ENCODE measurements around the gene MTRR.
A peak's percentile ranks its signal among the peaks of the same experiment; 100 is the strongest.
"Not testable (repeated sequence)": the region's sequence is repeated elsewhere in the genome, so short reads cannot be mapped to it uniquely, and the experiment has no call there.

The MTRR gene

DNA sequence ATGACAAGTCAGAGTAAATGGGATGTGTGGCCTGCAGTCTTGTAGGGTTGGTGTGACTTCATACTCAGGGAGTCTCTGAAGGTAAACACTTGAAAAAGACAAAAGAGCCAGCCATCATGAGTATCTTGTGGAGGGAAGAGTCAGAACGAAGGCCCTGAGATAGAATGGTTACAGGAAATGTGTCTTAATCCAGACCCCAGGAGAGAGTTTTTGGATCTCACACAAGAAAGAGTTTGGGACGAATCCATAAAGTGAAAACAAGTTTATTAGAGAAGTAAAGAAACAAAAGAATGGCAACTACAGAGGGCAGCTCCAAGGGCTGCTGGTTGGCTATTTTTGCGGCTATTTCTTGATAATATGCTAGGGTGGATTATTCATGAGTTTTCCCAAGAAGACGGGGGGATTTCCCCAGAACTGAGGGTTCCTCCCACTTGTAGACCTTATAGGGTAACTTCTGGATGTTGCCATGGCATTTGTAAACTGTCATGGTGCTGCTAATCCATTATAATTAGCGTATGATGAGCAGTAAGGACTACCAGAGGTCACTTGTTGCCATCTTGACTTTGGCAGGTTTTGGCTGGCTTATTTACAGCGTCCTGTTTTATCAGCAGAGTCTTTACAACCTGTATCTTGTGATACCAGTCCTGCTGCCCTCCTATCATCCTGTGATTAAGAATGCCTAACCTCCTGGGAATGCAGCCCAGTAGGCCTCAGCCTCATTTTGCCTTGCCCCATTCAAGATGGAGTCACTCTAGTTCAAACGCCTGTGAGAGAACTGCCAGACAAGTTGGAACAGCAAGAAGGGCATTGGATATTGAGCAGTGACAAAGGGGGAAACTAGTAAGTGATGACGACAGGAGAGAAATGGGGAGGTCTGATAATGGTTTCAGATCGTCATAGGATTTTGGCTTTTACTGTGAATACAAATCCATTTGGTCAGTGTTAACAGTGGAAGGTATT, 34.0 kb downstream of the MTRR start:
- no peak for DNase-seq

DNA sequence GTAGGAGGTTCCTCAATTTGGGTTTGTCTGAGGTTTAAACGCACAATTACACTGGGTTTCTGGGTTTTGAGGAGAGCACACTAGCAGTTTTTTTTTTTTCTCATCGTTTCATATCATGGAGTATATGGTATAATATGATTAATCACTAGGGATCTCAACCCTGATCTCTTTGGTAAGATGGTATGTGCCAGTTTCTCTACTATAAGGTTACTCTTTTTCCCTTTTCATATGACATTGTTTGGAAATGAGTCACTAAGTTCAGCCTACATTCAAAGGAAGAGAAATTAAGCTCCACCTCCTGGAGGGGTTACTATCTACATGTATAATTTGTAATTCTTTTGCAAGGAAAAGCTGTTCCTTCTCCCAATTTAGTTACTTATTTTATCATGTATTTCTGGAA, 35.2 kb downstream of the MTRR start:
- DNase-seq = no peak

DNA sequence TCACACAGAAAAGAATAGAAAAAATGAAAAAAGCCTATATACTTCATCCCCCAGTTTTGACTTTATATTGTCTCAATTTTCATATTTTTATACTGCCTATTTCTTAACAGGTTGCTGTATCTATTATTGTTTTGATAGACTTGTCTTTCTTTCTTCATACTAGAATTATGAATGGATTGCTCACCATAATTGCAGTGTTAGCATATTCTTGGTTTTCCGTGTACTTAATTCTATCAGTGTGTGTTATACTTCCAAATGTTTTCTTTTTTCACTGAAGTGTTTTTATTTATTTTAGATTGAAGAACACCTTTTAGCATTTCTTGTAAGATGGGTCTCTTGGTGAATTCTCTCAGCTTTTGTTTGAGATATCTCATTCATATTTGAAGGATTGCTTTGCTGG, 38.7 kb downstream of the MTRR start:
- no peak for DNase-seq

DNA sequence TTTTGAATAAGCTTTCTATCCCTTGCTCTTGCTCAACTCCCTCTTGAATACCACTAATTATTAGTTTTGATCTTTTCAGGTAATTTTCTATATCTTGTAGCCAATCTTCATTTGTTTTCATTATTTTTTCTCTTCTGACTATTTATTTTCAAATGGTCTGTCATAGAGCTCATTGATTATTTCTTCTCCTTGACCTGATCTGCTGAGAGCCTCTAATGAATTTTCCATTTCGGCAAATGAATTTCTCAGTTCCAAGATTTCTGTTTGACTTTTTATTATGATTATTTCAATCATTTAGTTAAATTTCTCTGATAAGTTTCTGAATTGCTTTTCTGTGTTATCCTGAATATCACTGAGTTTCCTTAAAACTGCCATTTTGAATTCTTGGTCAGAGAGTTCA, 39.4 kb downstream of the MTRR start:
- DNase-seq = no peak

DNA sequence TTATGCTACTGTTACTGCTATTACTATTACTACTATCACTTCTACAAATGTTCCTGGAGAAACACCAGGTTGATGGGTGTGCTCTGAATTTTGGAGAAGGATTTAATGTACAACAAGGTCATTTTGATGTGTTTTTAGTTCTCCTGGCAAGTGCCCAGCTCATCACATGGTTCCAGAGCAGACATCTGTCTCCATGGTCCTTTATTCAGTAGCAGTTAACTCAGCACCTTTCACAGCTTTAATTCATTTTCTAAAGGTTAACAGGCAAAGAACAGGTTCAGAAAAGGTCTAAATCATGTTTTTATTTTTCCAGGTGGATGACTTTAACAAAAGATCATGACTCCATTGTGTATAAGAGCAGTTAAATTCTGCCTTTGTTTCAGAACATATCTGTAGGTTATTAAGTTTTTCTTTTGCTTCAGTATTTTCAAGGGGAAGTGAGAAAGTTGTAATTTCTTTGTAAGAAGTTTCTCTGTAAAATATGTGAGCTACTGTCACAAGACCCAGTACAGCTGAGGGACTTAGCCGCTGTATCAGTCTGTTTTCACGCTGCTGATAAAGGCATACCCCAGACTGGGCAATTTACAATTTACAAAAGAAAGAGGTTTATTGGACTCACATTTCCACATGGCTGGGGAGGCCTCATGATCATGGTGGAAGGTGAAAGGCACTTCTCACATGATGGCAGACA, 41.9 kb downstream of the MTRR start:
- no peak for DNase-seq

DNA sequence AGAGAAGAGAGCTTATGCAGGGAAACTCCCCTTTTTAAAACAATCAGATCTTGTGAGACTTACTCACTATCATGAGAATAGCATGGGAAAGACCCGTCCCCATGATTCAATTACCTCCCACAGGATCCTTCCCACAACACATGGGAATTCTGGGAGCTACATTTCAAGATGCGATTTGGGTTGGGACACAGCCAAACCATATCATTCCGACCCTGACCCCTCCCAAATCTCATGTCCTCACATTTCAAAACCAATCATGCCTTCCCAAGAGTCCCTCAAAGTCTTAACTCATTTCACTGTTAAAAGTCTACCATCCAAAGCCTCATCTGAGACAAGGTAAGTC, 42.5 kb downstream of the MTRR start:
- DNase-seq = not testable (repeated sequence)

DNA sequence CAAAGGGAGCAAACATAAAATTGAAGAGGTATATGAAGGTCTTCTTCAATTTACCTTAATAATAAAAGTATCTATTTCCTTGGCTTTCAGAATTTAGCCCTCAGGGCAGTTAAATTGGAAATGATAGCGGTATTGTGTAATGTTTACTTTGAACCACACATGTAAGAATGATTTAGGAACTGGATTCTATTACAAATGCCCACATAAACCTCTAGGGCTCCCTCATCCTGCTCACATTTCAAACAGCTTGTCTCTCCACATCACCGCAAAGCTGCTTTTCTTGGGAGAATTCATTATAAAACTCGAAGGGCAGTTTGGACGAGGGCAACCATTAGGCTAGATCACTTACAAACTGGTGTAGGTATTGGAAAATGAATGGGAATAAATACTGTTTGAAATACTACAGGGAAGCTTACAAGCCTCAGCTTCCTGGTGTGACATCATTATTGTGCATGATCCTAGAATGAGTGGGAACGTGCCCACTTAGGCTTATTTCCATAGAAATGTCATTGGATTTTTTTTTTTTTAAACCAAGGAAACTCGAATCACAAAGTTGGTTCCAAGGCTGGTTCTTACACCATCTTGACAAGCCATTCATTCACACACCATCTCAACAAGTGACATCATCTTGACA, 47.3 kb downstream of the MTRR start:
- no peak for DNase-seq

DNA sequence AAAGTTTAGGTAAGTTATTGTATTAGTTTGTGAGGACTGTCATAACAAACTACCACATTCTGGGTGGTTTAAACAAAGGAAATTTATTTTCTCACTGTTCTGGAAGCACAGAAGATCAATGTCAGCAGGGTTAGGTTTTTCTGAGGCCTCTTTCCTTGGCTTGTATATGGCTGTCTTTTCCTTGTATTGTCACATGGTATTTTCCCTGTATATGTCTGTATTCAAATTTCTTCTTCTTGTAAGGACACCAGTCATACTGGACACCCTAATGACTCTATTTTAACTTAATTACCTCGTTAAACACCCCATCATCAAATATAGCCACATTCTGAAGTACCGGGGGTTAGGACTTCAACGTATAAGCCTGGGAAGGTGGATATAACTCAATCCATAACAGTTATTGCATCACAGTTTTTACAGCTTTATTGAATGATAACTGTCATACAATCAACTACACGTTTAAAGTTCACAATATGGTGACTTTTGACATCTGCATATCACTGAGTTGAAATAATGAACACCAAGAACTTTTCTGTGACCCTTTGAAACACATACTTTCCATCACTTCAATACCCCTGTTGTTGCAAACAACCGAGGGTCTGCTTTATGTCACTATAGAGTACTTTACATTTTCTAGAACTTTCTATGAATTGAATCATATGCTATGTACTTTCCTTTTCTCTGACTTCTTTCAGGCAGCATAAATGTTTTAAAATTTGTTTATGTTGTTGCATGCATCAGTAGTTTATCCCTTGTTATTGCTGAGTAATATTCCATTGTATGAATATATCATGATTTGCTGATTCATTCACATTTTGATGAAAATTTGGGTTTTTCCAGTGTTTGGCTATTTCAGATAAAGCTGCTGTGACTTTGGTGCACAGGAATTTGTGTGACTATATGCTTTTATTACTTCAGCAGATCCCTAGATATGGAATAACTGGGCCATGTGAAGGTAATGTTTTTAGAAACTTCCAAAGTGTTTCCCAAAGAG, 48.5 kb downstream of the MTRR start:
- no peak for DNase-seq

DNA sequence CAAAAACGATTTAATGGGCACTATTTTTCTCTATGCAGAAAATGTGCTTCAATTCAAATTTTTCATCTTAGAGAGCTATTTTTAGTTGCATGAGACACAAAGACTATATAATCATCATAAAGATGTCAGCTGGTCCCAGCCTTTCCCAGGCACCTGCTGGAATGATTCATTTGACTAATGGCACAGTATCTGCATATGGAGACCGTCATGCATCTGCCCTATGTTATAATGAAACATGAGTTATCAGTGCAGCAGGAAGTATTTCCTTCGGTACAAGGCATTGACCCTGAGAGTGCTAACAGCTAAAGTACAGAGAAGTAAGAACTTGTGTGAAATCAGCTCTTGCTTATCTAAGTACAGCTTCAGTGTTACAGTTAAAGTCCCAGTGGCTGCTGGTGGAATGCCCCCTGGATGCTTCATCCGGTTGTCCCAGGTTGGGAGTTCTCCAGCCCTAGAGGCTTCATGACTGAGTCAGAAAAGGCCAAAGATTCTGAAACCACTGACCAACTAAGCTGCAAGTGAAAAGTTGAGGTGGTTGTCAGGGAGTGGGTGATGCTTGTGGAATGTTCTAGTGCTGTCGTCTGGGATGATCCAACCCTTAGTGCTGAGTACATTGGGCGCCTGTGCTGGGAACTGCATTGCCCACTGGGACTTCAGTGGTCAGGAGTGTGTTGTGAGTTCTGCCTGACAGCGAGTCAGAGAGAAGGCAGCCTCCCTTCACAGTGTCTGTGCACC, 57.2 kb downstream of the MTRR start:
- no peak for DNase-seq

DNA sequence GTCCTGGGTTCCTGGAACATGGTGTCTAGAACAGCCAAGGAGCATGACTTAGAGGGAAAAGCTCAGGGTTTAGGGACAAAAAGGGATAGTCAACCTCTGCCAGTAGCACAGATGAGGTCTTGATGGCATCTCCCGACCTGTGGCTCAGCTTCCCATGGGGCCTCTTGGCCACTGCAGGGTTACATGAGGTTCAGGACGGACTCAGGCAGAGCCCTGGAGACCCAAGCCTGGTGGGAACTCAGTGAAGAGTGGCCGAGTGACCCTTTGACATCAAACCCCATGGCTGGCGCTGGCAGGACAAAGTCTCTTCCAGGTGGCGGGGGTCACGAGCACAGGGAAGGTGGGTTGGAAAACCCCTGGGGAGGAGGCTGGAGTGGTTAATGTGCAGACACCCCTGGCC, 57.8 kb downstream of the MTRR start:
- DNase-seq = no peak

DNA sequence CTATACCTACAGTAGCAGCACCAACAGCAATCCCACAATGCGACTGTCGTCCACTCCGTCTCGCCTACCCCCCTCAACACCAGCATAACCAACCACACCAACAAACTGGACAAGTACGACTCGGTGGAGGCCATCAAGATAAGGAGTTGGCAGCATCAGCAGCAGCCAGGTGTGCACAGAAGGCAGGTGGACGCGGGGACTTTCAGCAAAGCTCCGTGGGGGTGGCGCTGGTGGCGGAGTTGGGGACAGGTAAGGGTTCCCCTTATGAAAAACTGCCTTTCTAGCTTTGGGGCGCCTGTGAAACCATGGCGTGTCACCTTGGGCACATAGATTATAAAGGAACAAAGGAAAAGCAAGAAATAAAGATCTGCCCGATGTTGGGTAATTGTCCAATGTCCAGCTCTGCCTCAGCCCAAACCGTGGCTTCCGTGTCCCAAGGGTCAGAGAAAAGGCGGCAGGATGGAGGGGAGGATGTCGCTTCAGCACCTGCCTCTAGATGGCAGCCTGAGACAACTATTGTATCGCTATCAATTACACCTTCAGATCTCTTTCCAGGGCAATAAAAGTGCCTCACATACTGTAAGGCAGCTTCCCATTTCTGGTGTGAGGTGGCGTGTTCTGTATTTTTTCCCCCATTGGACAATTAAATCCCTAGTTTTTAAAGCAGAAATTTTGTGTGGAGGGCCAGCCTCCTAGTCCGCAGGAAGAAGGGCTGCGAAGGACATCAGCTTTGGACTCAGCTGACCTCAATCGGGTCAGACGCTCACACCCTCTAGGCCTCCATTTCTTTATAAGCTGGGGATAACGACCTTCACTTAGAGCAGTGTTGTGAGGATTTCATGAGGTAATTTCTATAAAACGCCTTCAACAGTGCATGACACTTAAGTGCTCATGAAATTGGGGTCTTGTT, 58.8 kb downstream of the MTRR start:
- DNase-seq = peak; percentile 54

DNA sequence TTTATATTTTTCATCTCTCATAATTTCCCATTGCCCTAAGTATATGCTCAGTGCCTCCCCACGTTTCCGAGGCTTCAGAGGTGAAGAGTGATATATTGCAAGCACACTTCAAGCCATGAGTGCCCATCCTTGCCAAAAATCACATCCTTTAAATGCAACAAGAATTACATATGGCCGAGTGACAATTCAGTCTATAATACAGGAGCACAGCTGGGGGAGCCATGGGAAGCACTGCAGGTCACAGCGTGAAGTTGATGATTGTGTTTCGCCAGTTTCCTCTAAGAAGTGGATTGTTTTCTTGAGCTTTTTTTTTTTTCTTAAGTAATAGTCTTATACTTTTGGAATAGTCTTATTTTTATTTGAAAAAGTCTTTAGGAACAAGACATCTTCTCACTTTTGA, 61.1 kb downstream of the MTRR start:
- DNase-seq = no peak

DNA sequence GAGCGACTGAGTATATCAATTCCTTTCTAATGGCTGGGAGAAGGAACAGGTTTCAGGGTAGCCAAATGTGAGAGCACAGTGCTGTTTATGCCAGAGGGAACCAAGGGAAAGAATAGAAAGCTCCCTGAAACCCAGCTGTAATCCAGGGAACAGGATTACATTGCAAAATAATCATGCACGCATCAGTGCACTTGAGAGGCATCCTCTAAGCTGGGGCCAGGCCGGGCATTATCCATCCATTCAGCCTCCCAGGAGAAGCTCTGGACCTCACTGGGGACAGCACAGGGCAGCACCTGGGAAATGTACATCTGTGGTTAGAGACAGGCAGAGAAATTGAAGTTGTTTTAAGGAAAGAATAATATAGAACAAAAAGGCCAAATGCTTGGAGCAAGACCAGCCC, 72.7 kb downstream of the MTRR start:
- DNase-seq = no peak

DNA sequence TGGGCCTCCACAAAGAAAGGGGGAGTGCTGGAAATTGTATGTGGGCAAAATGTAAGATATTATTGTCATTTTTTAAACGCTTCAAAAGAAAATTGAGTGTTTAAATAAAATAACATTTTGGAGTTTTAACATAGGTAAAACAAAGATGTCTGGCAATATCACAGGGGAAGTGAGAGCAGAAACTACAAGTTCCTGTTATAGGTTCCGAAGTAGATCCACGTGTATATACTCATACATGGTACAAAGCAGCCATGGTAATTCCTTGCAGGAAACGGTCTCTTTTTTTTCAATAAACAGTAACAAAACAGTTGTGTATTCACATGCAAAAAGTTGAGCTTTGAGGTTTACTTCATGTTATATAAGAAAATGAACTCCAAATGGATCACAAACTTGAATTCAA, 78.4 kb downstream of the MTRR start:
- DNase-seq = no peak
